Left ventricle myocardium inferior (tissue), 1 donor: ENCODE measurements around the gene OPN1SW. TPM values are rescaled to one million over a fixed set of nuclear protein-coding genes. Genes with fewer than 3 reads are reported as not detected.

Experiments used
- DNase-seq: peaks from one replicate; pipeline ENCODE4 v3.0.0-alpha.2; 2020
- H3K27ac ChIP-seq: fragments of 200-600 bp; replicated peaks from 2 replicates; pipeline ENCODE4 v1.8.0; 2021
- H3K27me3 ChIP-seq: fragments of 200-600 bp; 2 replicates; pipeline ENCODE4 v1.8.0; 2021; ENCODE audit warnings: low read depth
- H3K36me3 ChIP-seq: fragments of 200-600 bp; 2 replicates; pipeline ENCODE4 v1.8.0; 2021
- H3K4me1 ChIP-seq: fragments of 200-600 bp; 2 replicates; pipeline ENCODE4 v1.8.0; 2021
- H3K4me3 ChIP-seq: fragments of 200-600 bp; 2 replicates; pipeline ENCODE4 v1.8.0; 2021; ENCODE audit warnings: mild to moderate bottlenecking, moderate library complexity
- H3K9me3 ChIP-seq: fragments of 200-600 bp; replicated peaks from 2 replicates; pipeline ENCODE4 v1.8.0; 2021
- intact Hi-C: fragments of 100-400 bp; cut with micrococcal nuclease; formaldehyde crosslinking; loops from one replicate; pipeline ENCODE4 v1.11.0; 2022
- total RNA-seq: library from RNA; stranded (reverse); fragmentation: NEBNext Ultra II Directional; extraction: Animal tissue kit (Norgen Biotek cat#: 25700); gene quantifications from one replicate; pipeline ENCODE4 v1.2.1, GENCODE V29; 2021
- TF ChIP-seq, protein P1 (sequence below): fragments of 200-600 bp; IDR thresholded peaks from 2 replicates; pipeline ENCODE4 v1.8.0; 2021; ENCODE audit warnings: antibody characterized with exemption, mild to moderate bottlenecking, borderline replicate concordance
- donor health status: DM: no; HTN: yes; CAD: no; lungs with severe emphysema.

The OPN1SW gene
- total RNA-seq, 1 donor from 2014 or later: not detected

DNA sequence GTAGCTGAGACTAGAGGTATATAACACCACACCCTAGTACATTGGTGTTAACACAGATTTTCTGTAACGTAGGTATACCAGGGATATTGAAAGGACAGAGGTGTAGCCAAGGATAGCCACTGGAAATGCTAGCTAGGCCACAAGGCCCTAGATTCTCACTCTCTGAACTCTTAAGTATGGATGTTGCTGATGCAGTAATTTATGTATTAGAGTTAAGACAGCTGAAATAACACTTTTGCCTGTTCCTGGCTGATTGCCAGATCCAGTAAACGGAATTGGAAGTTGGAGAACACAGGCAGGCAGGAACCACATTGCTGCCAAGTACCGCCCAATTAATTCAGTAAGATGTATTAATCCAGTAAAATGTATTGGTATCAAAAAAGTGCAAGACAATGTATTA, 34.6 kb downstream of the OPN1SW start:
- Histone ChIP-seq H3K4me1 (peaks cover 70% of the 10 kb centered on the region), H3K27ac (peak overlapping the region; percentile 97), H3K9me3 (no peaks in the 10 kb centered on the region), H3K4me3 (peak overlapping the region; percentile 98), H3K27me3 (no peaks in the 10 kb centered on the region), H3K36me3 (no peaks in the 10 kb centered on the region)
- DNase-seq: no peak
- intact Hi-C loops: no loop called here
- TF ChIP-seq, protein P1, sequence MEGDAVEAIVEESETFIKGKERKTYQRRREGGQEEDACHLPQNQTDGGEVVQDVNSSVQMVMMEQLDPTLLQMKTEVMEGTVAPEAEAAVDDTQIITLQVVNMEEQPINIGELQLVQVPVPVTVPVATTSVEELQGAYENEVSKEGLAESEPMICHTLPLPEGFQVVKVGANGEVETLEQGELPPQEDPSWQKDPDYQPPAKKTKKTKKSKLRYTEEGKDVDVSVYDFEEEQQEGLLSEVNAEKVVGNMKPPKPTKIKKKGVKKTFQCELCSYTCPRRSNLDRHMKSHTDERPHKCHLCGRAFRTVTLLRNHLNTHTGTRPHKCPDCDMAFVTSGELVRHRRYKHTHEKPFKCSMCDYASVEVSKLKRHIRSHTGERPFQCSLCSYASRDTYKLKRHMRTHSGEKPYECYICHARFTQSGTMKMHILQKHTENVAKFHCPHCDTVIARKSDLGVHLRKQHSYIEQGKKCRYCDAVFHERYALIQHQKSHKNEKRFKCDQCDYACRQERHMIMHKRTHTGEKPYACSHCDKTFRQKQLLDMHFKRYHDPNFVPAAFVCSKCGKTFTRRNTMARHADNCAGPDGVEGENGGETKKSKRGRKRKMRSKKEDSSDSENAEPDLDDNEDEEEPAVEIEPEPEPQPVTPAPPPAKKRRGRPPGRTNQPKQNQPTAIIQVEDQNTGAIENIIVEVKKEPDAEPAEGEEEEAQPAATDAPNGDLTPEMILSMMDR: no peak

DNA sequence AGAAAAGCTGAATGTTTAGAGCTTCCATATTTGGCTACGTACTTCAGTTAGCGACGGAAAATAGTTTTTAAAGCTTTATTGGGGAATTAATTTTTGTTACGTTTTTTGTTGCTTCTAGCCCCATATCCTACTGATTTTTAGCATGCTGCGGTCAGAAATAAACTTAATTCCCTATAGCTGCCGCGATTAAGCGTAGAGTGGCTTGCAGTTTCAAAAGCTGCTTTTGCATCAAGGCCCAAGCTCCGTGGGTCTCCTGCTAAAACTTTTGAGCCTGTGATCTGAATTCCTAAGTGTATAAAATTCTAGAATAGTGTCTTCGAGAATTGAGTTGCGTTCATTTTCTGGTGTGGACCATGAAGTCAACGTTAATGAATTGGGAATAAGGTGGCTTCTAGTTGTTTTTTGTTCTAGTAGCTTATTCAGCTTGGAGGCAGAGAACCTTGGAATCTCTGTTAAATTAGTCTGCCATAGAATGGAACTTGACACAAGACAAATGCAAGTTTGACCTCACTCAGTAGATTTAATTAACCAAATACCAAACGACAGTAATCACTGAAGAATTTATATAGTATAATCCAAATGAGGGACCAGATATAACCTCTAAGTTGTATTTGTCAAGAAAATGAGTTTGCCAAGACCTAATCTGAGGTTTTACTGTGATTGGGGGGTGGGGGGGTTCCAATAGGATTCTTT, 35.5 kb downstream of the OPN1SW start:
- Histone ChIP-seq H3K4me3 (peak overlapping the region; percentile 98), H3K4me1 (peaks cover 65% of the 10 kb centered on the region), H3K27ac (peak overlapping the region; percentile 97), H3K9me3 (no peaks in the 10 kb centered on the region), H3K27me3 (no peaks in the 10 kb centered on the region), H3K36me3 (no peaks in the 10 kb centered on the region)
- TF ChIP-seq, protein P1: no peak
- no peak for DNase-seq
- intact Hi-C loops: no loop called here

DNA sequence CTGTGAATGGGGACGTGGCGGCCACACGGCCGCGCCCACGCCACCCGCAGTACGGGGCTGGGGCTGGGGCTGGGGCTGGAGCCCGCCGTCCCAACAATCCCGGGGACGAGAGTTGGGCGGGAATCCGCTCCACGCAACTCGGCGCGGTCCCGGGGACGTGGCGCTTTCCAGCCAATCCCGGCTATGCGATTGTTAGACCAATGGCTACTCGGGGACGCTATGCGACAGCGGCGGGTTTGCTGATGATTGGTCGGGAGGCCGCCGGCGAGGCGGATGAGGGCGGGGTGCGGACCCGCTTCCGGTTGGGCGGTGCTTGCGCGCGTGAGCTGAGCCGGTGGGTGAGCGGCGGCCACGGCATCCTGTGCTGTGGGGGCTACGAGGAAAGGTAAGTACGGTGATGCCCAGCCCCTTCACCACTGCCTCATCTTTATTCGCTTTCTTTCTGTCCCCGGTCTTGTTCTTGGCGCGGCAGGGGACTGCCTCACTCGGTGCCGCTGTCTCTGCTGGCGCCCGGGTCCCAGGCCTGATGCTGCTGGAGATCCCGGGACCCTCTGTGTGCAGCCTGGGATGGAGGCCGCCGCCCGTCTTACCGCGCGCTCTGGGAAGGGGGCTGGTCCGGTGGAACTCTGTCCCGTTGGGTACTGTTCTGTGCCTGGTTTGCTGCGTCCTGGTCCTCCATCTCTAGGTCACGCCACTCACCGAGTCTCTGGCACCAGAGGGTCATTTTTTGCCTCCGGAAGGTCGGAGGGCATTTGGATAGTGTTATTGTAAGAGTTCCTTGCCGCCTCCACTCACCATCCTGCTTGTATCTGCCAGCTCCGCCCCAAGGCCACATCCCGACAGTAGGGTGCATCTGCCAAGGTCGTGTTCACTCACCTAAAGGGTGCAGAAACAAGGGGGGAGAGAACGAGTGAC, 36.3 kb downstream of the OPN1SW start, which contains the start of gene CALU:
Gene CALU (plus strand): TSS at position 312 of the 915 bp plus-strand sequence. CDS start 9,225 bp downstream, outside the sequence.
- no peaks in the 10 kb centered on the region for H3K27me3 ChIP-seq
- DNase-seq: peak; percentile 98
- TF ChIP-seq, protein P1: no peak
- intact Hi-C loops: no loop called here
- no peaks in the 10 kb centered on the region for H3K36me3 ChIP-seq
- peaks cover 59% of the 10 kb centered on the region for H3K4me1 ChIP-seq
- H3K27ac ChIP-seq: peak within 1 kb of the TSS; percentile 97
- peak within 1 kb of the TSS; percentile 98 for H3K4me3 ChIP-seq
- H3K9me3 ChIP-seq: no peaks in the 10 kb centered on the region

DNA sequence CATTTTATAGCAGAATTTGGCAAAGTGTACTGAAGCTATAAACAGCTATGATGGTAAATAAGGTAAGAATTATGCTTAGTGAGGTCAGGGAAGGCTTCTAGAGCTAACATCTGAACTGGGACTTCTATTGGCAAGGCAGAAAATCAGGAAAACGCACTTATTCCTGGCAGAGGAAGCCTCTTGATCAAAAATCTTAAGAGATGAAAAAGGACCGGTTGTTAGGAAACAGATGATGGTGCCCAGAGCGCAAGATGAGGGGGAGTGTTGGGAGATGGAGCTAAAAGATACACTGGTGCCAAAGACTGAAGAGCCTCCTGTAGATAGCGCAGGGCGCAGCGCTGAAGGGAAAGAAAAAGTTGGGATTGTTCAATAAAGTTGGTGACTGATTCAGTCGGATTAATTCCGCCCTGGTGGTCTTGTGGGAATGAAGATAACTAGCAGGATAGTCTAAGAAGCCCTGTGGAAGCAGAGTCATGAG, 37.0 kb downstream of the OPN1SW start:
- intact Hi-C loops: no loop called here
- peak overlapping the region; percentile 98 for H3K4me3 ChIP-seq

DNA sequence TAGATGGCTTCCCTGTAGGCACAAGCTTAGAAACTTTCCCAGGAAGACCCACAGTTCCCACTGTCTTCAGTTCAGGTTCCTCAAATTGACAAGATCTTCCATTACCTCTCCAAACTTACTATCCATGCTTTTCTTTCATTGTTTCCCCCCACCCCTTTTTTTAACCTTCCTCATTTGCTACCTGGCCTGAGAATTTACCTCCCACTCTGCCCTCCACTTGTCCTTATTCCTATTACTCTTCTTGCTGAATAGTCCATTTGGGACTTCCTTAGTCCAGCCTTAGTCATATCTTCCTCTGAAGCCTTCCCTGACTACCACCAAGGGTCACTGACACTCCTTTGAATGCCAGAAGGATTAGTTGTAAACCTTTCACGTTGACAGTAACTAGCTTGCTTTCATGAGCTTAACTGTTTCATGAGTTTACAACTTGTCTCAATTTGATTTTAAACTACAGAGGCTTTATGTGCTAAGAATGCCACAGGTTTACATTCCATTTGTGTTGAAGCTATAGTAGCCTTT, 37.7 kb downstream of the OPN1SW start:
- DNase-seq: no peak
- H3K27me3 ChIP-seq: no peaks in the 10 kb centered on the region
- no peaks in the 10 kb centered on the region for H3K36me3 ChIP-seq
- TF ChIP-seq, protein P1: no peak
- no peak overlapping the region for H3K4me3 ChIP-seq
- peaks cover 45% of the 10 kb centered on the region for H3K4me1 ChIP-seq
- intact Hi-C loops: no loop called here
- peak overlapping the region; percentile 97 for H3K27ac ChIP-seq
- H3K9me3 ChIP-seq: no peaks in the 10 kb centered on the region

More for the DNA sequence above, 37.0 kb downstream of the OPN1SW start:
- Histone ChIP-seq H3K27ac (peak overlapping the region; percentile 97), H3K9me3 (no peaks in the 10 kb centered on the region), H3K36me3 (no peaks in the 10 kb centered on the region), H3K27me3 (no peaks in the 10 kb centered on the region), H3K4me1 (peaks cover 52% of the 10 kb centered on the region)
- TF ChIP-seq, protein P1: no peak
- DNase-seq: no peak
